Activated naive CD8-positive, alpha-beta T cell (primary cell): ENCODE results near the gene STK17B.

ENCODE experiments used
- H3K27ac Mint-ChIP-seq: one replicate; pipeline ENCODE4 v1.8.0; 2021; ENCODE audit warnings: mixed read lengths
- H3K27me3 Mint-ChIP-seq: one replicate; pipeline ENCODE4 v1.8.0; 2021; ENCODE audit warnings: mixed read lengths
- H3K36me3 Mint-ChIP-seq: one replicate; pipeline ENCODE4 v1.8.0; 2021; ENCODE audit warnings: mixed read lengths
- H3K4me1 Mint-ChIP-seq: one replicate; pipeline ENCODE4 v1.8.0; 2021; ENCODE audit warnings: low read depth, mixed read lengths
- H3K4me3 Mint-ChIP-seq: one replicate; pipeline ENCODE4 v1.8.0; 2021; ENCODE audit warnings: mild to moderate bottlenecking, mixed read lengths
- H3K9me3 Mint-ChIP-seq: one replicate; pipeline ENCODE4 v1.8.0; 2021; ENCODE audit warnings: low read depth, mixed read lengths

Gene STK17B

GRCh38 chr2:196155575-196155974 lies 15.8 kb downstream of the STK17B start:
- Mint-ChIP-seq H3K9me3 (no peaks in the 10 kb centered on the region), H3K4me3 (peak overlapping the region; percentile 84), H3K36me3 (peaks cover 35% of the 10 kb centered on the region), H3K27me3 (no peaks in the 10 kb centered on the region), H3K27ac (peak overlapping the region; percentile 99), H3K4me1 (peaks cover 85% of the 10 kb centered on the region)

GRCh38 chr2:196153480-196153879 lies 17.9 kb downstream of the STK17B start:
- no peaks in the 10 kb centered on the region for H3K9me3 Mint-ChIP-seq
- peaks cover 91% of the 10 kb centered on the region for H3K4me1 Mint-ChIP-seq
- H3K4me3 Mint-ChIP-seq: peak overlapping the region; percentile 71
- peak overlapping the region; percentile 92 for H3K27ac Mint-ChIP-seq
- no peaks in the 10 kb centered on the region for H3K27me3 Mint-ChIP-seq
- peaks cover 37% of the 10 kb centered on the region for H3K36me3 Mint-ChIP-seq

GRCh38 chr2:196149948-196150347 lies 21.4 kb downstream of the STK17B start:
- Mint-ChIP-seq H3K4me3 (peak overlapping the region; percentile 75), H3K27ac (peak overlapping the region; percentile 91), H3K4me1 (peaks cover 89% of the 10 kb centered on the region), H3K36me3 (peaks cover 46% of the 10 kb centered on the region), H3K9me3 (no peaks in the 10 kb centered on the region), H3K27me3 (no peaks in the 10 kb centered on the region)

GRCh38 chr2:196148736-196149135 lies 22.6 kb downstream of the STK17B start:
- Mint-ChIP-seq H3K4me3 (peak overlapping the region; percentile 75), H3K36me3 (peaks cover 39% of the 10 kb centered on the region), H3K27me3 (no peaks in the 10 kb centered on the region), H3K27ac (peak overlapping the region; percentile 91), H3K4me1 (peaks cover 85% of the 10 kb centered on the region), H3K9me3 (no peaks in the 10 kb centered on the region)

- Mint-ChIP-seq H3K4me1 (peaks cover 86% of the 10 kb centered on the region), H3K4me3 (peak overlapping the region; percentile 53), H3K36me3 (peaks cover 32% of the 10 kb centered on the region), H3K27ac (peak overlapping the region; percentile 92), H3K27me3 (no peaks in the 10 kb centered on the region), H3K9me3 (no peaks in the 10 kb centered on the region)
Observed at GRCh38 chr2:196145256-196145655, 26.1 kb downstream of the STK17B start.

- Mint-ChIP-seq H3K4me1 (peaks cover 86% of the 10 kb centered on the region), H3K4me3 (peak overlapping the region; percentile 53), H3K27me3 (no peaks in the 10 kb centered on the region), H3K36me3 (peaks cover 33% of the 10 kb centered on the region), H3K9me3 (no peaks in the 10 kb centered on the region), H3K27ac (peak overlapping the region; percentile 92)
Observed at GRCh38 chr2:196144513-196145126, 26.8 kb downstream of the STK17B start.

GRCh38 chr2:196143730-196144131 lies 27.6 kb downstream of the STK17B start:
- Mint-ChIP-seq H3K36me3 (peaks cover 34% of the 10 kb centered on the region), H3K9me3 (no peaks in the 10 kb centered on the region), H3K4me1 (peaks cover 78% of the 10 kb centered on the region), H3K27me3 (no peaks in the 10 kb centered on the region), H3K4me3 (peak overlapping the region; percentile 59), H3K27ac (peak overlapping the region; percentile 96)

- Mint-ChIP-seq H3K4me3 (peak overlapping the region; percentile 60), H3K9me3 (no peaks in the 10 kb centered on the region), H3K36me3 (peaks cover 32% of the 10 kb centered on the region), H3K27ac (peak overlapping the region; percentile 96), H3K27me3 (no peaks in the 10 kb centered on the region), H3K4me1 (peaks cover 81% of the 10 kb centered on the region)
Observed at GRCh38 chr2:196142825-196143224, 28.6 kb downstream of the STK17B start.

GRCh38 chr2:196140213-196140612 lies 31.2 kb downstream of the STK17B start:
- peak overlapping the region; percentile 85 for H3K27ac Mint-ChIP-seq
- peak overlapping the region; percentile 10 for H3K4me3 Mint-ChIP-seq
- peaks cover 73% of the 10 kb centered on the region for H3K4me1 Mint-ChIP-seq
- peaks cover 38% of the 10 kb centered on the region for H3K36me3 Mint-ChIP-seq
- H3K27me3 Mint-ChIP-seq: no peaks in the 10 kb centered on the region
- no peaks in the 10 kb centered on the region for H3K9me3 Mint-ChIP-seq

GRCh38 chr2:196137271-196137670 lies 34.1 kb downstream of the STK17B start:
- H3K4me1 Mint-ChIP-seq: peaks cover 54% of the 10 kb centered on the region
- H3K36me3 Mint-ChIP-seq: peaks cover 45% of the 10 kb centered on the region
- peaks cover 2% of the 10 kb centered on the region for H3K9me3 Mint-ChIP-seq
- H3K27ac Mint-ChIP-seq: peak overlapping the region; percentile 92
- H3K4me3 Mint-ChIP-seq: peak overlapping the region; percentile 7
- no peaks in the 10 kb centered on the region for H3K27me3 Mint-ChIP-seq

- Mint-ChIP-seq H3K27ac (peak overlapping the region; percentile 68), H3K9me3 (peaks cover 9% of the 10 kb centered on the region), H3K36me3 (peaks cover 54% of the 10 kb centered on the region), H3K4me1 (peaks cover 48% of the 10 kb centered on the region), H3K27me3 (no peaks in the 10 kb centered on the region), H3K4me3 (no peak overlapping the region)
Observed at GRCh38 chr2:196136151-196136550, 35.2 kb downstream of the STK17B start.

- H3K36me3 Mint-ChIP-seq: peaks cover 57% of the 10 kb centered on the region
- peaks cover 19% of the 10 kb centered on the region for H3K4me1 Mint-ChIP-seq
- peaks cover 23% of the 10 kb centered on the region for H3K9me3 Mint-ChIP-seq
- H3K4me3 Mint-ChIP-seq: peak overlapping the region; percentile 30
- H3K27ac Mint-ChIP-seq: peak overlapping the region; percentile 83
- H3K27me3 Mint-ChIP-seq: no peaks in the 10 kb centered on the region
Observed at GRCh38 chr2:196131949-196132925, 39.1 kb downstream of the STK17B start.

GRCh38 chr2:196131384-196131937 lies 39.9 kb downstream of the STK17B start:
- H3K36me3 Mint-ChIP-seq: peaks cover 51% of the 10 kb centered on the region
- H3K27ac Mint-ChIP-seq: no peak overlapping the region
- H3K27me3 Mint-ChIP-seq: no peaks in the 10 kb centered on the region
- H3K9me3 Mint-ChIP-seq: peaks cover 23% of the 10 kb centered on the region
- no peak overlapping the region for H3K4me3 Mint-ChIP-seq
- peaks cover 12% of the 10 kb centered on the region for H3K4me1 Mint-ChIP-seq

GRCh38 chr2:196130039-196130825 lies 41.1 kb downstream of the STK17B start:
- H3K4me1 Mint-ChIP-seq: peaks cover 9% of the 10 kb centered on the region
- H3K4me3 Mint-ChIP-seq: no peak overlapping the region
- no peaks in the 10 kb centered on the region for H3K27me3 Mint-ChIP-seq
- H3K9me3 Mint-ChIP-seq: peaks cover 23% of the 10 kb centered on the region
- peaks cover 47% of the 10 kb centered on the region for H3K36me3 Mint-ChIP-seq
- no peak overlapping the region for H3K27ac Mint-ChIP-seq
